GM21619 (cell line): ENCODE data around the gene SMARCC1.

Source experiments
- ATAC-seq: cut with Tn5 transposase; IDR thresholded peaks from one replicate; pipeline ENCODE4 v1.9.1; 2021; ENCODE audit not compliant: unreplicated experiment

SMARCC1 gene

DNA sequence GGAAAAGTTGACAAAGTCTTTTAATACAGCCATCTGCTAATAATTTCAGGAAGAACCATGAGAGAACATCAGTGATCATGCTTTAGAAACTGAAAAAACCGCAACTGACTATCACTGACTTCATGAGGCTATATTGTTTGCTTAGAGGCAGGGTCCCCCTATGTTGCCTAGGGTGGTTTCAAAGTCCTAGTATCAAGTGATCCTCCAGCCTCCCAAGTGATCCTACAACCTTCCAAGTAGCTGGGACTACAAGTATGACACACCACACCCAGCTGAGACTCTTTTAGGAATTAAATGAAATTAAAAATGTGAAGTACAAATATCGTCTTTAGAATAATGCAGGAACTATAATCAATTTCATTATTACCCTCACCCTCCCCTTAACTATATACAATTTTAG, 144.8 kb downstream of the SMARCC1 start:
- ATAC-seq = no peak

DNA sequence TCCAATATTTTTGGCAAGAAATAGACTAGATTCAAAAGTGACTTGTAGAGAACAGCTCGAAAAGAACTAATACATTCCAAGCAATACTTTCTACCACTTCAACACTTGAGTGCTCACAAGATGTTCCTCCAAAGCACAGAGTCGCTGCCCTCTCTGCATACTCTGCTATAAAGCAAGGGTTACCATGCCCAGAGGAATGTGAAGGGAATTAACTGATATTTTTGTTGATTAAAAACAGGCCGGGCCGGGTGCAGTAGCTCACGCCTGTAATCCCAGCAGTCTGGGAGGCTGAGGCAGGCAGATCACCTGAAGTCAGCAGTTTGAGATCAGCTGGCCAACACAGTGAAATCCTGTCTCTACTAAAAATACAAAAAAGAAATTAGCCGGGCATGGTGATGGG, 145.5 kb downstream of the SMARCC1 start:
- ATAC-seq = no peak

DNA sequence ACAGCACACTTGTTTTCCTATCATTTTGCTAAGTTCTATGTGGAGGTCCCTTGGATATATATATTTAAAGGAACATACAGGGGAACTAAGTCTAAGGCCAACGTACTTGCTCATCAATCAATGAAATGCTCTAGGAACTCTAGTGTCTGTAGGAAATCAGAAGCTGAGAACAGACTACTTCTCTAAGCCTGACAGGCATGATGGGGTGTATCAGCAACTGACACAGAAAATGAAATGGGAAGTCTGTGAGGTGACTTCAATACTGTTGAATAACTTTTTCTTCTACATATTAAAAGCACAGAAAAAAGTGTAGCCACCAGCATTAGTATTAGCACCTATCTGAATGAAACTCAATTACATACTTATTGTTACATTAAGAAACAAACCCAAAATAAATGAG, 146.2 kb downstream of the SMARCC1 start:
- no peak for ATAC-seq

- ATAC-seq = no peak
Measured at GRCh38 chr3:47634996-47635395, 146.7 kb downstream of the SMARCC1 start.

DNA sequence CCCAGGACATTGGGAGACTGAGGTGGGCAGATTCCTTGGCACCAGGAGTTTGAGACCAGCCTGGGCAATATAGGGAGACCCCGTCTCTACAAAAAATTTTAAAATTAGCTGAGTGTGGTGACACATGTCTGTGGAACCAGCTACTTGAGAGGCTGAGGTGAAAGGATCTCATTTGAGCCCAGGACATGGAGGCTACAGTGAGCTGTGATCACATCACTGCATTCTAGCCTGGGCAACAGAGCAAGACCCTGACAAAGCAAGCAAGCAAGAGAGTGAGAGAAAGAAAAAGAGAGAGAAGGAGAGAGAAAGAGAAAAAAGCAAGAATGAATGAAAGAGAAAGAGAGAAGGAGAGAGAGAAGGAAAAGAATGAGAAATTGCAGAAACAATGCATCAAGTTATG, 150.9 kb downstream of the SMARCC1 start:
- no peak for ATAC-seq

DNA sequence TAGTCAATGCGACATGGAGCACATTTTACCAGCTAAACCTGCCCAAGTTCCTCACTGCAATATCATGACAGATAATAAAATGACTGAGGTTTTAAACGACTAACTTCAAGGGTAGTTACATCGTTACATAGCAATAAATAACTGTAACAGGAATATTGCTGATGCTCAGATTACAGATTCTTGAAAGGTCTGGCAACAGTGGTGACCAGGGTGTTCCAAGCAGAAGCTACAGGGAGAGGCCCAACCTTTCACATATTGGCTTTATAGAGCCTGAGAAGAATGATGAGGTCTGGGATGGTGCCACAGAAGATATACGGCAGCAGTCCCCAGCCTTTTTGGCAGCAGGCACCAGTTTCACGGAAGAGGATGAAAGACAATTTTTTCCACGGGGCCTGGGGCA, 151.9 kb downstream of the SMARCC1 start:
- ATAC-seq = no peak

DNA sequence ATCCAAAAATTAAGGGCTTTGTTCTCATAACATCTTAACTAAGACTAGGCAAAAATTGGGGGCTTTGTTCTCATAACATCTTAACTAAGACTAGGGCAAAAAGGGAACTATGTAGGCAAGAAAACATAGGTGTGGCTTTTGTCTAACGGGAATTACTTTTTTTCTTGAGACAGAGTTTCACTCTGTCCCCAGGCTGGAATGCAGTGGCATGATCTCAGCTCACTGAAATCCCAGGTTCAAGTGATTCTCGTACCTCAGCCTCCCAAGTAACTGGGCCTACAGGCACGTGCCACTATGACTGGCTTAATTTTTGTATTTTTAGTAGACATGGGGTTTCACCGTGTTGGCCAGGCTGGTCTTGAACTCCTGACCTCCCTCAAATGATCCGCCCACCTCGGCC, 153.3 kb downstream of the SMARCC1 start:
- ATAC-seq = no peak

DNA sequence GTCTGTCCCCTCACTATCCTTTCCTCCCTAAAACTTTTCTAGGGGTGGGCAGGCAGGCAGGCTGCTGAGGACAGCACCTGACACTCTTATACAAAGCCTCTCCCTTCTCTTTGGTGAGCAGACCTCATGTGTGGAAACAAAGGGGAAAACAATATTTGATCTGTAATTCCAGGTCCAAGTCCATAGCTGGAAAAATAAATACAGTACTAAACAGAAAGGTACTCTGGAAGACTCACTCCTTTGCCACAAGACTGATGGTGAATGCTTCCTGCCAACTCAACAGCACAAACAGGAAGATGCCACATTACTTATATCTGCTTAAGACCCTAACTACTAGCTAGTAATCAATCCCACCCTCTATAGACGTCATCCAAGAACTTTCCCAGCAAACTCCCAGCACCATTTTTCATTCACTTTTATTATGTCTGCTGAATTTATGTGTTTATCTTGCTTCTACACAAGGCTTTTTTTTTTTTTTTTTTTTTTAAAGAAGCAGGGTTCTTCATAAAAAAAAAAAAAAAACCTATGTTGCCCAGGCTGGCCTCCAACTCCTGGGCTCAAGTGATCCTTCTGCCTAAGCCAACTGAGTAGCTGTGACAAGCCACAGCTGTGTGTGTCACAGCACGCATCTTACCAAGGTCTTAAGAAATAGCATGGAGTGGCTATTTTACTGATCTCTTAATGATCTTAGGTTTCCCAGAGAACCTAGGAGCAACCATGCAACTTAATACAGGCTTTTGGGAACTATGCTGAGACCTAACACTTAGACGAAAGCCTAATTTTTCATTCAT, 158.8 kb downstream of the SMARCC1 start:
- ATAC-seq = no peak

DNA sequence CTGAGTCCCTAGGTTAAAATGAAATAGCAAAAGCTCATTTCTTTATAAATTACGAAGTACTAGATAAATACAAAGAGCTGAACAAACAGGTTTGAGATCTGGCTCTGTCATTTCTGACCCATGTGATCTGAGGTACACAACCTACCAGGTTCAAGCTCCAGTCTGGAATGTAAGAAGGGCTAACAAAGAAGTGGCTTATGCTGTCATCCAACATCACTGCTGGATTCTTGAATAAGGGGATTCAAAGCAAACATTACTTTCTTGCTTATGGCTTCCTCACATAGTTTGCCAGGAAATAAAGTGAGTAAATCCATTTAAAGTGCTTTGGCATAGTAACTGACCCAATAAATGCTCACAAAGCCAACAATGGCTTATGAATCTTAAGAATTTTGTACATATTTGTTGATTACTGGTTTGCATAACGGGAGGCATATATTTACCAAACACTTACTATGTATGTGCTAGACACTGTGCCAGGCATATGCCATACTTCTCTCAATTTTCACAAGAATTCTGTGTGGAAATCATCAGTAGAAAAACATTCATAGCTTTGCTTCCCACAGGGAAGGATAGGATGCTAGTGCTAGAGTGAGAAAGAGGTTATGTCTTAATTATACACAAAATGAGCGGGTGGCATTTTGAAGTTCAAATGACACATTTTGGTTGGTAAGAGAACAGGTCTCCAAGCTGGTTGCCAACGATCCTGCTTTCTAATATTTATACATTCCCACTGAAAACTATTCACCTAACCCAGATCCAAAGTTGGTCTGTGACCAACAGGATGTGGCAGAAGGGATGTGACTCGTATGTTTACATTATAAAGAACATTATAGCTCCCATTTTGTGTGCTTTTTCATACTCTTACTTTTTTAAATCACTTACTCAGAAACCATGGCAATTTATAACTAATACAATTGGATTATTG, 164.3 kb downstream of the SMARCC1 start:
- no peak for ATAC-seq

DNA sequence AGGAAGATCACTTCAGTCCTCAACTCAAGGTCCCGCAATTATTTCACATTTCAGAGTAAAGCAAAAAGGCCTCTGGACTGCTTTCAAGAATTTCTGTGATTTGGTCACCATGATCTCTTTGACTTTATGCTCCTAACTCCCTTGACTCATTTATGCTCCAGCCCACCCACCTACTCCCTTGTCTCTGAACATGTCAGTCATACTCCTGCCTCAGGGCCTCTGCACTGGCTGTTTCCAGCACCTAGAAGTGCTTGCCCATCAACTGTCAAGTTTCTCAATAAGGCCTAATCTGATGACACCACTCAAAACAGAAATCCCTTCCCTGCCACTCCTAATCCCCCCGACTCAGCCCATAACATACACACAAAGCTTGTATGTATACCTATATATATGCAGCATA, 166.9 kb downstream of the SMARCC1 start:
- no peak for ATAC-seq

GRCh38 chr3:47613722-47614121, 168.0 kb downstream of the SMARCC1 start:
- no peak for ATAC-seq

- no peak for ATAC-seq
Measured at GRCh38 chr3:47612879-47613278, 168.8 kb downstream of the SMARCC1 start.

DNA sequence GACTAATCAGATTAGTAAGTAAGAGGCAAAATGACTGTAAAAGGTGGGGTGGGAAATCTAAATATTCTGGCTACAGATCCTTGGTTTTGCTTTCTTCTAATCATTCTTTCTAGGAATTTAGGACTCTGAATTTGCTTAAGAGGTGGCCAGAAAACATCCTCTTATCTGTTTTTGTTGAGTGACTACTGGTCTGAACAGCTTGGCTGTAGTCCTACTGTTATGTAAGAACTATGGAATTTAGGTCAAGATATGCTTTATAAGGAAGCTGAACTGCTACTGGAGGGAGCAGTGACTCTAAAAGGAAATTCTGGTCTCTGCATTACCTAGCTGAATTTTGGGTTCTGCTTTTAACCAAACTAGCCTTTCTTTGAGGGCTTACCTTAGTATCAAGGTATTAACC, 169.5 kb downstream of the SMARCC1 start:
- ATAC-seq = no peak

DNA sequence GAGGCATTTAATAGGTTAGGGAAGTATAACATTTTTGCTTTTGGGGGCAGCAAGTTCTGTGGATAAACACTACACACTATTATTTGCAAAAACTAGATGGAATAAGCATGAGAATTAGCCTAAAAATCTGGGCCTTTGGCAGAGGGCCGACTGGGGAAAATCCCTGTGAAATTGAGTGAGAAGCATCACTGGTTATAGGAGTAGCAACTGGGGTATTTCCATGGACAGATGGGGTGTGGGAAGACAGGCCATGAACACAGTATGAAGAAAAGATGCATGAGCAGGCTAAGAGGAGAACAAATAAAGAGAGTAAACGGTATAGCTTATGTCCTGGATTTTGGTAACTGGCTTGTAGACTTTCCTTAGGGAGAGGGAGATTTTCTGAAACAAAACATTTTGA, 170.1 kb downstream of the SMARCC1 start:
- ATAC-seq = no peak

DNA sequence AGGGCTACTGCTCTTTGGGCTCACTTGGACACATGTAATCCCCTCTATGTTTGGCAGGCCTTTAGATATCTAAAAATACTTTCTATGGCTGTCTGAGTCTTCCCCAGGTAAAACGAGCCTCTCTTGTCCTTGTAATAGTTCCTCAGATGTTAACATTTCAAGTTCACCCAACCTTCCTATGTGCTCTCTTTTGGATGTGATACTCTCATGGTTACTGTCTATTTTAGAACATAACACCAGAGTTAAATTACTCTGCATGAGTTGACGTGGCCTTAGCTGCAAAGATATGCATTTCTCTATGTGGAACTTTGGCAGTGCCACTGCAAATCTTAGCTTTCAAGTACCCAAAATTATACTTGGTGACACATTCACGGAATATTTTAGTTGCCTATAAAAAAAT, 171.1 kb downstream of the SMARCC1 start:
- no peak for ATAC-seq

GRCh38 chr3:47607335-47607734, 174.4 kb downstream of the SMARCC1 start:
- ATAC-seq = no peak

DNA sequence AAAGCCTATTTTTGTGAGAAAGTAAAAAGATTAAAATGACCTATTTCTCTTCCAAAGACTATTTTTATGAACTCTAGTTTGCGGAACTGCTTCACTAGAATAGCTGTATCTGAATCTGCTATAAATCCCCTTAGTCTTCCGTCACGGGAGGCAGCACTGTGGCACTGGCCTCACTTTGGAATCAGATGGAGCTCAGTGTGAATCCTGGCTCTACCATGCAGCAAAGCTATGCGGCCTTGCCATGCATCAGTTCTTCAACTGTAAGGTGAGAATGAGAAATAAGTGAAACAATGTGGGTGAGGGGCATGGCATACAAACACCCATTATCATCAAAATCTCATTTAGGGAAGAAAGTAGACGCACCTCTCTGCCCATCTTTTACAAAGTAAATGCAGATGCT, 175.5 kb downstream of the SMARCC1 start:
- no peak for ATAC-seq

GRCh38 chr3:47605652-47606051, 176.0 kb downstream of the SMARCC1 start:
- no peak for ATAC-seq

GRCh38 chr3:47604145-47604544, 177.5 kb downstream of the SMARCC1 start:
- ATAC-seq = no peak

DNA sequence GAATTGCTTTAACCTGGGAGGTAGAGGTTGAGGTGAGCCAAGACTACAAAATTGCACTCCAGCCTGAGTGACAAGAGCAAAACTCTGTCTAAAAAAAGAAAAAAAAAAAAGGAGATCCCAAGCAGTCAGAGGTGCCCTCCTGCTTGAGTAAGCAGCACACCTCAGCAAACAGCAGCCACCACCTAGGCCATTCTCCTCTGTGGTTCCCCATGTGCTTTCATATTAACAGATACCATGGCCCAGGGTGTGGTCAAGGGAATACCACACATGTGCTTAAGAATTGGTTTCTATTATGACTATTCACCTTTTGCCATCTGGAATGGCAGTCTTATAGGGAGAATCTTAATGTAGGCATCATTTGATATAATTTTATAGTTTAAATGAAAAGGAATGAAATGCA, 178.4 kb downstream of the SMARCC1 start:
- ATAC-seq = no peak

- no peak for ATAC-seq
Measured at GRCh38 chr3:47601281-47601680, 180.4 kb downstream of the SMARCC1 start.

GRCh38 chr3:47594792-47595191, 186.9 kb downstream of the SMARCC1 start:
- no peak for ATAC-seq
